SK-N-SH treated with all-trans-retinoic acid at 6 μM for 48 hours (cell line): ENCODE data around the gene C19orf67.

ENCODE experiments used
- BACH2 ChIP-seq: fragments of 250-450 bp; sonication (Bioruptor Pico); IDR thresholded peaks from 2 replicates; pipeline ENCODE4 v1.9.0; 2021; ENCODE audit warnings: mild to moderate bottlenecking, borderline replicate concordance
- CREB5 ChIP-seq: fragments of 250-450 bp; sonication (Bioruptor Pico); IDR thresholded peaks from 2 replicates; pipeline ENCODE4 v1.5.1; 2020; ENCODE audit warnings: low read depth, mild to moderate bottlenecking, moderate library complexity
- ZC3H10 ChIP-seq: fragments of 250-450 bp; sonication (Bioruptor Pico); IDR thresholded peaks from 2 replicates; pipeline ENCODE4 v1.5.1; 2021; ENCODE audit warnings: mild to moderate bottlenecking, moderate library complexity
- ZFP3 ChIP-seq: fragments of 250-450 bp; sonication (Bioruptor Pico); IDR thresholded peaks from 2 replicates; pipeline ENCODE4 v1.5.0; 2020; ENCODE audit warnings: mild to moderate bottlenecking, moderate library complexity
- ZNF70 ChIP-seq: fragments of 450-650 bp; formaldehyde crosslinking; IDR thresholded peaks from 2 replicates; pipeline ENCODE4 v1.5.0; 2020; ENCODE audit warnings: mild to moderate bottlenecking, moderate library complexity

- TF ChIP-seq CREB5 (CRISPR knock-in tag) (no peak), BACH2 (CRISPR knock-in tag) (no peak), ZNF70 (CRISPR knock-in tag) (no peak), ZC3H10 (CRISPR knock-in tag) (no peak), ZFP3 (CRISPR knock-in tag) (no peak)
These were observed 33.1 kb downstream of the C19orf67 start for GRCh38 chr19:14052470-14052869.
